Measurements from ENCODE around the gene SURF6. TPM values are rescaled to one million over a fixed set of nuclear protein-coding genes. Genes with fewer than 3 reads are reported as not detected.
"Not testable (repeated sequence)": the region's sequence is repeated elsewhere in the genome, so short reads cannot be mapped to it uniquely, and the experiment has no call there.

SURF6 gene
- total RNA-seq, 1 donor from 2014 or later: 5.3 TPM

GRCh38 chr9:133286523-133286922 is 49.5 kb downstream of the SURF6 start:
- TF ChIP-seq, protein P1, sequence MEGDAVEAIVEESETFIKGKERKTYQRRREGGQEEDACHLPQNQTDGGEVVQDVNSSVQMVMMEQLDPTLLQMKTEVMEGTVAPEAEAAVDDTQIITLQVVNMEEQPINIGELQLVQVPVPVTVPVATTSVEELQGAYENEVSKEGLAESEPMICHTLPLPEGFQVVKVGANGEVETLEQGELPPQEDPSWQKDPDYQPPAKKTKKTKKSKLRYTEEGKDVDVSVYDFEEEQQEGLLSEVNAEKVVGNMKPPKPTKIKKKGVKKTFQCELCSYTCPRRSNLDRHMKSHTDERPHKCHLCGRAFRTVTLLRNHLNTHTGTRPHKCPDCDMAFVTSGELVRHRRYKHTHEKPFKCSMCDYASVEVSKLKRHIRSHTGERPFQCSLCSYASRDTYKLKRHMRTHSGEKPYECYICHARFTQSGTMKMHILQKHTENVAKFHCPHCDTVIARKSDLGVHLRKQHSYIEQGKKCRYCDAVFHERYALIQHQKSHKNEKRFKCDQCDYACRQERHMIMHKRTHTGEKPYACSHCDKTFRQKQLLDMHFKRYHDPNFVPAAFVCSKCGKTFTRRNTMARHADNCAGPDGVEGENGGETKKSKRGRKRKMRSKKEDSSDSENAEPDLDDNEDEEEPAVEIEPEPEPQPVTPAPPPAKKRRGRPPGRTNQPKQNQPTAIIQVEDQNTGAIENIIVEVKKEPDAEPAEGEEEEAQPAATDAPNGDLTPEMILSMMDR (IDR thresholded peaks at IDR 0.05): no peak
- Histone ChIP-seq H3K9me3 (no peaks in the 10 kb centered on the region), H3K4me3 (no peak overlapping the region), H3K4me1 (no peaks in the 10 kb centered on the region), H3K27ac (no peak overlapping the region), H3K27me3 (no peaks in the 10 kb centered on the region), H3K36me3 (no peaks in the 10 kb centered on the region)
- no peak for DNase-seq (ENCODE audit: low spot score in 2 of 2)
- intact Hi-C loops (cut with DNase I): no loop called here

GRCh38 chr9:133285252-133285775 is 50.7 kb downstream of the SURF6 start:
- Histone ChIP-seq H3K9me3 (no peaks in the 10 kb centered on the region), H3K27ac (no peak overlapping the region), H3K27me3 (no peaks in the 10 kb centered on the region), H3K36me3 (no peaks in the 10 kb centered on the region), H3K4me3 (no peak overlapping the region), H3K4me1 (no peaks in the 10 kb centered on the region)
- no peak for DNase-seq (ENCODE audit: low spot score in 2 of 2)
- intact Hi-C loops (cut with DNase I): no loop called here
- TF ChIP-seq, protein P1 (IDR thresholded peaks at IDR 0.05): no peak

DNA sequence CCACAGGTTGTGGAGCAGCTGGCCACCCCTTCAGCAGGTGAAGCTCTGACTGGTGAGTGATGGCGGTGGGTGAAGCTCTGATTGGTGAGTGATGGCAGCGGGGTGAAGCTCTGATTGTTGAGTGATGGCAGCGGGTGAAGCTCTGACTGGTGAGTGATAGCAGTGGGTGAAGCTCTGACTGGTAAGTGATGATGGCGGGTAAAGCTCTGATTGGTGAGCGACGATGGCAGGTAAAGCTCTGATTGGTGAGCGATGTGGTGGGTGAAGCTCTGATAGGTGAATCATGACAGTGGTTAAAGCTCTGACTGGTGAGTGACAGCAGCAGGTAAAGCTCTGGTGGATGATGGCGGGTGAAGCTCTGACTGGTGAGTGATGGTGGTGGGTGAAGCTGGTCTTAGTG is 51.6 kb downstream of the SURF6 start:
- H3K36me3 ChIP-seq: no peaks in the 10 kb centered on the region
- H3K27me3 ChIP-seq: no peaks in the 10 kb centered on the region
- TF ChIP-seq, protein P1 (IDR thresholded peaks at IDR 0.05): no peak
- intact Hi-C loops (cut with DNase I): no loop called here
- H3K9me3 ChIP-seq: no peaks in the 10 kb centered on the region
- no peaks in the 10 kb centered on the region for H3K4me1 ChIP-seq
- no peak overlapping the region for H3K4me3 ChIP-seq
- H3K27ac ChIP-seq: no peak overlapping the region
- DNase-seq (ENCODE audit: low spot score in 2 of 2): no peak

DNA sequence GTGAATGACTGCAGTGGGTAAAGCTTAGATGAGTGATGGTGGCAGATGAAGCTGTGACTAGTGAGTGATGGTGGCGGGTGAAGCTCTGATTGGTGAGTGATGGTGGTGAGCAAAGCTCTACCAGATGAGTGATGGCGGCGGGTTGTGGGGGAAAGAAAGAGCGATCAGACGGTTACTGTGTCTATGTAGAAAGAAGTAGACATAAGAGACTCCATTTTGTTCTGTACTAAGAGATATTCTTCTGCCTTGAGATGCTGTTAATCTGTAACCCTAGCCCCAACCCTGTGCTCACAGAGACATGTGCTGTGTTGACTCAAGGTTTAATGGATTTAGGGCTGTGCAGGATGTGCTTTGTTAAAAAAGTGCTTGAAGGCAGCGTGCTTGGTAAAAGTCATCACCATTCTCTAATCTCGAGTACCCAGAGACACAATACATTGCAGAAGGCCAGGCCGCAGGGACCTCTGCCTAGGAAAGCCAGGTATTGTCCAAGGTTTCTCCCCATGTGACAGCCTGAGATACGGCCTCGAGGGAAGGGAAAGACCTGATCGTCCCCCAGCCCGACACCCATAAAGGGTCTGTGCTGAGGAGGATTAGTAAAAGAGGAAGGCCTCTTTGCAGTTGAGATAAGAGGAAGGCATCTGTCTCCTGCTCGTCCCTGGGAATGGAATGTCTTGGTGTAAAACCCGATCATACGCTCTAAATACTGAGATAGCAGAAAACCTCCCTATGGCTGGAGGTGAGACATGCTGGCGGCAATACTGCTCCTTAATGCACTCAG is 52.5 kb downstream of the SURF6 start:
- H3K4me3 ChIP-seq; H3K4me1 ChIP-seq; DNase-seq (ENCODE audit: low spot score in 2 of 2); H3K36me3 ChIP-seq; H3K9me3 ChIP-seq; H3K27ac ChIP-seq; H3K27me3 ChIP-seq; intact Hi-C loops (cut with DNase I): not testable (repeated sequence)

GRCh38 chr9:133282464-133283238 is 53.3 kb downstream of the SURF6 start:
- H3K36me3 ChIP-seq: no peaks in the 10 kb centered on the region
- no peaks in the 10 kb centered on the region for H3K4me1 ChIP-seq
- H3K27me3 ChIP-seq: no peaks in the 10 kb centered on the region
- no peak overlapping the region for H3K27ac ChIP-seq
- H3K4me3 ChIP-seq: no peak overlapping the region
- intact Hi-C loops (cut with DNase I): no loop called here
- DNase-seq (ENCODE audit: low spot score in 2 of 2): no peak
- H3K9me3 ChIP-seq: no peaks in the 10 kb centered on the region
- TF ChIP-seq, protein P1 (IDR thresholded peaks at IDR 0.05): no peak

DNA sequence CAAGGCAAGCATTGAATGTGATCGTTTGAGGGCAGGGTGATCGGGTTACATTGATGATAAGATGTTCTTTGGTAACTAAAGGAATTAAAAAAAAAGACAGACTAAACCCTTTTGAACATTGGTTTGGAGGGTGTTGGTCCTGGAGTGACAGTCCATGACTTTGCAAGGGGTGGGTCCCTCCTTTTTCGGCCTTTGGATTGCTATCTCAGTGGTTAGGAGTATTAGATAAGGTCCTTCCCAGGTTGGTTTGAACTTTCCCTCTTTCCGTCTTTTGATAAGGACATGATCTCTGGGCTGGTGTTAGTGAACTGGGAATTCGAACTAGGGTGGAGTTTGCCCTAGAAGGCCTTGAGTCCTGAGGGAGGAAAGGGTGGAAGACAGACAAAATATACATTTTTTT is 55.6 kb downstream of the SURF6 start:
- H3K4me1 ChIP-seq: no peaks in the 10 kb centered on the region
- TF ChIP-seq, protein P1 (IDR thresholded peaks at IDR 0.05): no peak
- no peaks in the 10 kb centered on the region for H3K36me3 ChIP-seq
- H3K4me3 ChIP-seq: no peak overlapping the region
- no peak overlapping the region for H3K27ac ChIP-seq
- intact Hi-C loops (cut with DNase I): no loop called here
- H3K9me3 ChIP-seq: no peaks in the 10 kb centered on the region
- H3K27me3 ChIP-seq: peaks cover 7% of the 10 kb centered on the region
- no peak for DNase-seq (ENCODE audit: low spot score in 2 of 2)
